ENCODE data around the gene ANKS1B.
"Not testable (repeated sequence)": the region's sequence is repeated elsewhere in the genome, so short reads cannot be mapped to it uniquely, and the experiment has no call there.

The ANKS1B gene

GRCh38 chr12:99686142-99686541 is 298.6 kb downstream of the ANKS1B start:
- no peak for DNase-seq

DNA sequence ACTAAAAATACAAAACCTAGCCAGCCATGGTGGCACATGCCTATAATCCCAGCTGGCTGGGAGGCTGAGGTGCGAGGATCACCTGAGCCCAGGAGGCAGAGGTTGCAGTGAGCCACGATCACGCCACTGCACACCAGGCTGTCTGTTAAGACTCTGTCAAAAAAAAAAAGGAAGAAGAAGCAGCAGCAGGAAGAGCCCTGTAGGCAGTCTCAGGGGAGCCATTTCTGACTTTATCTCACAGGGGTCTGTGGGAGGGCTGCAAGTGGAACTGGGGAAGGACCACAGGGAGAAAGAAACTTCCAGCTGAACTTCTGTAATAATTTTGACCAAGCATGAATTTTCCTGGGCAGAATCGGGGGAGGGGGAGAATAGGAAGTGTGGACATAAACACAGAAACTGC is 304.5 kb downstream of the ANKS1B start:
- no peak for DNase-seq

DNA sequence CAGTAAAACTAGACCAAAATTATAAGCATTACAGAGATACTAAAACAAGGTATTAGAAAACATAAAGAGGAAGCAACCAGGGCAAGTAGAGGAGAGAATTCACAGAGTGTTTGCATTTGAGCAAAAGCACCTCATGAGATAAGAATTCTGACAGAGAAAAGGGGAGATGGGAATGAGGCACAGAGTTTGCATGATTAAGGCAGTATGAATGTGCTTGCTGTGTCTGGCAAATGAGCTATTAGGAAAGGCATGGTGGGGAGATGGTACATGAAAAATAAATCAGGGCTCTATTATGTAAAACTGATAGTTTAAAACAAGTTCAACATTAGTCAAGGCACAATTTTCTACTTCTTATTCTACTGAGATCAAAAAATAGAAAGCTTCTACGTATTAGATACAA is 314.1 kb downstream of the ANKS1B start:
- no peak for DNase-seq

DNA sequence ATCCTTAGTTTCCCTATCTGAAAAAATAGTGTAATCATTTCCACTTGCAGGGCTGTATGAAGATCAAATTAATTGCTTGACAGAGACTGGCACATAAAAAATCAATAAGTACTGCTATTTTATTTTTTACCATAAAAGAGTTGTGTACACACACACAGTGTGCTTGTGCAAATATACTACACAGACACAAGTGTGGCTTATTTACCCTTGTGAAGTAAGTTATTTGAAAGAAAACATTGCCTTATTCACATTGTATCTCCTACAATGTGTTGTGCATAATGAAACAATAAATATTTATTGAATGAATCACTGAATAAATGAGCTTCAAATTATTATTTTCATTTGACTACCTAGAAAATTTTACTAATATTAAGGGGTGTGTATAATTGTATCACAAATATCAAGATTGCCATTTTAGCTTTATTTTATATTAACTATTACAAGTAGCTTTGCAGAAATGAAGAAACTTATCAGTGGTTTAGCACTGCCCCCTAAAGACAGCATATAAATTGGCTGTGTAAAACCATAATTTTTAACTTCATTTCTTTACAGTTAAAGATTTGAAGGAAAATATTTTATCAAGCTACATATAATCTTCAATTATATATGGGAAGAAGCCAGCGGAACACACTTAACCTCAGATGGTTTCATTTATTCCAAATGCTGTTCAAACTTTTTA is 325.9 kb downstream of the ANKS1B start:
- no peak for DNase-seq

- DNase-seq = no peak
Observed at GRCh38 chr12:99649551-99649950, 335.2 kb downstream of the ANKS1B start.

DNA sequence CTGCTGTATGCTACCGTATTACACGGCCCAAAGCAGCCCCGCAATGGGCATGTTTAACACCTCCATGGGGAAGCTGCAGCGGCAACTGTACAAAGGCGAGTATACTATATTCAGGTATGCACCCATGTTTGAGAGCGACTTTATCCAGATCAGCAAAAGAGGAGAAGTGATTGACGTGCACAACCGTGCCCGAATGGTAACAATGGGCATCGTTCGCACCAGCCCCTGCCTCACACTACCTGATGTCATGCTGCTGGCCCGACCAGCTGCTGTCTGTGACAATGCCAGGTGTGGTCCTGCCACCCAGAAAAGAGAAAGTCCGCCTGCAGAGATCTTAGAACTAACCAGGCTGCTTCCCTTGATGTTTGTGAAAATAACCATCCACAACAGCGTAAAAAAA is 336.6 kb downstream of the ANKS1B start:
- no peak for DNase-seq

DNA sequence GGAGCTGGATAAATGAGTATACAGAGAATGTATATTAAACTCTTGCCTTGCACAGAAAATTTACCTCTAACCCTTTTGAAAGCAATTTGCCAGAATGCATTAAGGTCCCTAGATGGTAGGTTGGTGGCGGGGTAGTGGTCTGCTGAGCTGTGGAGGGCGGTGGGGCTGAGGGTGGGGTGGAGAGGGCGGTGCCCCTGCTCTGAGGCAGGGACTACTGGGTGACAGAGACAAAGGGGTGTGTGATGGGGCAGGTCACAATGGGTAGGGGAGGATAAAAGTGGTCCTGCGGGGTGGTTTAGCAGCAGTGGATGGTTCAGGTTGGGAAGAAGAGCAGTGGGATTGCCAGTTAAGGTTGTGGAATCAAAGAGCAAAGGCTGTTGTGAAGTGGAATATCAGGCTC is 337.3 kb downstream of the ANKS1B start, which contains the start of gene GARIN6:
TSS of gene GARIN6 (plus strand) at position 301 of the 400 bp plus-strand sequence. CDS start 422 bp downstream, outside the sequence.
- DNase-seq = no peak

GRCh38 chr12:99644629-99645028 is 340.1 kb downstream of the ANKS1B start:
- no peak for DNase-seq

DNA sequence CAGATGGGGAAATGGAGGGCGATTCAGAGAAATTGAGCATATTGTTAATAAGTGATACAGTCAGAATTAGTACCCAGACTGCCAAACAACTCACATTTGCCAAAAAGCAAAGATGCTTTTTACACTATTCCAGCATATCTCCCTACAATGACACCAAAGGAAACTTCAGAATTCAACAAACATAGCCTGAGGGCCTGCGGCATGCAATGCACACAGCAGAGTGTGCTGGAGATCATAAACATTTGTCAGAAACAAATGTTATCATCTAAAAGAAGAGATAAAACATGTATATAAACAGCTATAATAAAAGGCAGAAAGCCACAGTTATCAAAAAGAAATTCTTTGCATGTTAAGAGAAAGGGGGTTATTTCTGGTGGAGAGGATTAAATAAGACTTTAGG is 357.3 kb downstream of the ANKS1B start:
- DNase-seq = no peak

DNA sequence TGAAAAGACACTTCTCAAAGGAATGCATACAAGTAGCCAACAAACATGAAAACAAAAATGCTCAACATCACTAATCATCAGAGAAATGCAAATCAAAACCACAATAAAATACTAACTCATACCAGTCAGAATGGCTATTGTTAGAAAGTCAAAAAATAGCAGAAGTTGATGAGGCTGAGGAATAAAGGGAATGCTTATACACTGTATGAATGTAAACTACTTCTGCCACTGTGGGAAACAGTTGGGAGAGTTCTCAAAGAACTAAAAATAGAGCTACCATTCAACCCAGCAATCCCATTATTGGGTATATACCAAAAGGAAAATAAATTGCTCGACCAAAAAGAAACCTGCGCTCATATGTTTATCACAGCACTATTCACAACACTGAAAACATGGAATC is 360.1 kb downstream of the ANKS1B start:
- not testable (repeated sequence) for DNase-seq

DNA sequence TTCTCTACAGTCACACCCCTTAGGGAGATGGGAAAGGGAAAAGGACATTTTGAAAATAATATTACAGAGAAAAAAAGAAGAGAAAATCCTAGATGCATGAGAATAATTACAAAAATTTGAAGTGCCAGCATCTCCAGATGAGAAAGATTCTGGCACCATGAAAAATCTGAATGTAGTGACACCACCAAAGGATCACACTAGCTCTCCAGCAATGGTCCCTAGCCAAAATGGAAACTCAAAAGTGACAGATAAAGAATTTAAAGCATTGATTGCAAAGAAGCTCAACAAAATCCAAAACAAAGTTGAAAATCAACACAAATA is 364.6 kb downstream of the ANKS1B start:
- no peak for DNase-seq

DNA sequence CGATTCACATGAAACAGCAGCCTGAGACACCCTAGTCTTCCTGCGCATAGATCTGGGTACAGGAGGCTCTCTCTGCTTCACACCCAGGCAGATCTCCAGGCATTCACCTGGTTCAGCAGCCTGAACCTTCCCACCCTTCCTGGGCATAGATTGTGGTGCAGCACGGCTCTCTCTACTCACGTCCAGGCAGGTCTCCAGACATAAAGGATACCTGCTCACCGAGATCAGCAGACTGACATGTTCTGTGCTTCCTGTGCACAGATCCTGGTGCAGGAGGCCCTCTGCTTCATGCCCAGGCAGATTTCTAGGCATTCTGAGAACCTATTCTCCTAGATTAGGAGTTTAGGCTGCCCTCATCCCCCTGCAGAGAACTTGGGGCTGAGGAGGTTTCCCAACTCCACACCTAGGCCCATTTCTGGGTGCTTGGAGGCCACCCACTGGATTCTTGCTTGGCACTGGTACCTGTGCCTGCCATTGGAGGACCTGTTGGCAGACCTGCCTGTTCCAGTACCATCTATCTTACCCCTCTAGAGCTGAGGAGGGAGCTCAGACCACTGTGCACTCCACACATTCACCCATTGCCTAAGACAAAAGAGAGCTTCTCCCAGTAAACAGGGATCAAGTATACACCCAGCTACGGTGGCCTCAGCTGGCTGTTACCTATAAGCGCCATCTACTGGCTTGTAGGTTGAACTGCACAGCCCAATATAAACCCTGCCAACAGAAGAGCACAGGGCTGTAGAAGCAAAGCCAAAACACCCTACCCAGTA is 365.2 kb downstream of the ANKS1B start:
- DNase-seq = no peak

- no peak for DNase-seq
Observed at GRCh38 chr12:99618657-99619056, 366.1 kb downstream of the ANKS1B start.

DNA sequence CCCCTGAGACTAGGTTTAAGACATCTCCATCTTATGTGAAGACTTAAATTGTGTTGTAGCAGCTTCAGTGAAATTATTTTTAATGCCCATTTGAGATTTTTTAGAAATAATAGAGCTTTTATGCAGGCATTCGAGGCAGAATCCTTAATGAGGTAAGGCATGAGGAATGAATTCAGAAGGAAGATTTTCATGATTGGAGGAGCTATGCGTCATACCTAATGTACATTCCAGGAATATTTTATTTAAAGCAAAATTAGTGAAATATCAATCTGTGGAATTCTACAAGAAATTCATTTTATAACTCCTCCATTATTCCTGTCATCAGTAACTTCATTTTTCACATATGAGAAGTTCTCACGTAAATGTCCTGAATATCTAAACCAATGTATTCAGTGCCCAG is 373.1 kb downstream of the ANKS1B start:
- DNase-seq = no peak

- DNase-seq = no peak
Observed at GRCh38 chr12:99611117-99611516, 373.6 kb downstream of the ANKS1B start.

- no peak for DNase-seq
Observed at GRCh38 chr12:99609455-99610181, 375.1 kb downstream of the ANKS1B start.

GRCh38 chr12:99600388-99600787 is 384.3 kb downstream of the ANKS1B start:
- no peak for DNase-seq

DNA sequence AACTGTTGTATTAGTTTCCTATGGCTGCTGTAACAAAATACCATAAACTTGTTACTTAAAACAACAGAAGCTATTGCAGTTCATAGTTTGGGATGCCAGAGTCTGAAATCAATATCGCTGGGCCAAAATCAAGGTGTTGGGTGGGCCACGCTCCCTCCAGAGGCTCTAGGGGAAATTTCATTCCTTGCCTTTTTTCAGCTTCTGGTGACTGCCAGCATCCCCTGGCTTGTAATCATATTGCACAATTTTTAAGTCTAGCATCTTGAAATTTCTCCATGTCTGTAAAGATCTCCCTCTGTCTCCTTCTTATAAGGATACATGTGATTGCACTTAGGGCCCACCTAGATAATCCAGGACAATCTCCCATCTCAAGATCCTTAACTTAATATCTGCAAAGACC is 386.0 kb downstream of the ANKS1B start:
- DNase-seq = no peak

DNA sequence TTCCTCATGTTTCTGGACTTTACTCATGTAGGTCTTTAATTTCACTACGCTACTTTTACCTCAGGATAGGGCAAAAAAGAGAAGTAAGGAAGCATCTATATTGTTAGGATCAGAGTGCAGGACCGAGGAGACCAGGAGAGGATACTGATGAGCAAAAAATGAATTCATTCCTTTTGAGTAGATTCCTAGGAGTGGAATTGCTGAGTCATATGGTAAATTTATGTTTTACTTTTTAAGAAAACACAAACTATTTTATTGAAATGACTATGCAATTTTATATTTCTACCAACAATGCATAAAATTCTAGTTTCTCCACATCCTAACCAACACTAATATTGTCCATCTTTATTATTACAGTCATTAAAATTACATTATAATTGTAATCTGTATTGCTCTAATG is 388.0 kb downstream of the ANKS1B start:
- no peak for DNase-seq

- not testable (repeated sequence) for DNase-seq
Observed at GRCh38 chr12:99577125-99577524, 407.6 kb downstream of the ANKS1B start.

DNA sequence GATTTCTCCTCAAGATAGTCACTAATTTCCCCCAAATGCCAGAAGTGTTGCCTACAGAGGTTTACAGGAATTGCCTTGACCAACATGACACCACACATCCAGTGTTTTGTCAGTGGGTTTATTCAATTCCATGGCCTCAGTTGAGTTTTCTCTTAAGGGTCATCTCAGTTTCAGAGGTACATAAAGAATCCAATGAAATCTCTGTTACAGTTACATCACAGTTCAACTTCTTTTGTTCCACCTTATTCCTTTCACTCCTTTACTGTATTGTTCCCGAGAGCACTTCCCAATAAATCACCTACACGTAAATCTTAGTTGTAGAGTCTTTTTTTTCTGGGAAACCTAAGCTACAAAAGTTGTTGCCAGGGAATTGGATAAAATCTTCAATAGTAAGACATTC is 410.8 kb downstream of the ANKS1B start:
- no peak for DNase-seq

DNA sequence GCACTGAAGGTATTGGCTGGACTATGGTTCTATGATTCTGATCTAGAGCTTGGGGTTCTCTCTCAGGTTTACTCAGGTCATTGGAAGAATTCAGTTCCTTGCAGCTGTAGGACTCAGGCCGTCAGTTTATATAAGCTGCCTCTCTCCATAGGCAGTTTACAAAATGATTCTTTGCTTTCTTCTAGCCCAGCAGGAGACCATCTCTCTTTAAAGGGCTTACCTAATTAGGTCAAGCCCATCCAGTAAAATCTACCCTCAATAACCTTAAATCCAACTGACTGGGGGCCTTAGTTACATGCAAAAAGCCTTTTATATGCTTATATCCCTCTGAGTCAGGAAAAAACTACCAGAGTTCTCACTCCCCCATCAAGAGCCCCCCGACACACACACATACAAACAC is 417.7 kb downstream of the ANKS1B start:
- DNase-seq = no peak

DNA sequence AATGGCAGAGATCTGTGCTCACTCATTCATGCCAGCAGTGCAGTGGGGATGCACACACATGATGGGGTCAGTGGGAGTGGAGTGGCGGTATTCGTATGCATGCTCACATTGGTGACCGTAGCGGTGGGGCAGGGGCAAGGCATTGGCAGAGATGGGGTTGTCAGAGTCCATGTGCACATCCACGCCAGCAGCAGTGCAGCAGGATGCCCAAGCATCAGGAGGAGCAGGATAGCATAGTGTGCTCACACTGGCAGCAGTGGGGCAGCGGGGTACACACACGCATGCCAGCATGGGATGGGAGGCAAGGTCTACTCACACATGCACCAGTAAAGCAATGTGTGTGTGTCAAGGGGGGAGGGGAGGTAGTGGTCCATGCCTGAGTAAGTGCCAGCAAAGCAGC is 426.6 kb downstream of the ANKS1B start:
- DNase-seq = no peak

DNA sequence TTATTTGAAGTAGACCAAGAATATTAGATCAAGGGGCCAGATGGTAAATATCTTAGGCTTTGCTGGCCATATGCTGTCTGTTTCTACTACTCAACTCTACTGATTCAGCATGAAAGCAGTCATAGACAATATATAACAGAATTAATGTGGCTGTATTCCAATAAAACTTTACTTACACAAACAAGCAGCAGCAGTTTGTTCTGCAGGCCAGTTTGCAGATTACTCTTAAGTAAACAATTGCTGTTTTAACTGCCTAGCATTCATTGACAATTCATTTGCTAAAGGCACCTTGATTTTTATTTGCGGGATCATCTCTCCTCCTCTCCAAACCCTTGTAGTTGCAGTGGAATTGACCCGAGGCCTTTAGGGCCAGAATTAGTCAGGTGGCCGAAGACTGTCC is 431.3 kb downstream of the ANKS1B start:
- no peak for DNase-seq
